C4-2B (cell line): ENCODE data around the gene PARD3.

Experiments used
- CTCF ChIP-seq: fragments of 450-650 bp; conservative IDR thresholded peaks from 2 replicates; pipeline ENCODE4 v1.5.1; 2017; ENCODE audit warnings: mild to moderate bottlenecking
- ZFX ChIP-seq: fragments of 450-650 bp; IDR thresholded peaks from 2 replicates; pipeline ENCODE4 v1.6.1; 2017

GRCh38 chr10:34813626-34814222 lies 1.4 kb downstream of the PARD3 start:
- TF ChIP-seq CTCF (no peak), ZFX (no peak)
